ENCODE measurements around the gene CLEC4M.

Gene CLEC4M

DNA sequence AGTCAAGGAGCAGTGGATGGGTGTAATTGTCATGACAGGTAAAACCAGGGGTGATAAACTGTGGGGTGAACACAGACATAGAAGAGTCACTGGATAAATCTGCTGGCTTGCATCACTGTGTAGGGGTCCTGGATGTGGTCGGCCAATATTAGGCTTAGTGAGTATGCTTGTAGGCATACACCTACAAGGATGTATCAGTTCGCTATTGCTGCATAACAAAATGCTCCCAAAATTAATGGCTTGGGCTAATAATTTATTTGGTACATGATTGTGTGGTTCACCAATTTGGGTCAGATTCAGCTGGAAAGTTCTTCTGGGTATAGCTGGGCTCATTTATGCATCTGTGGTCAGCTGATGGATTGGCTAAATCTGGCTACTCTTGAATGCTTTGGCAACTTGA, 55.8 kb downstream of the CLEC4M start:
- Mint-ChIP-seq H3K4me1 (peaks cover 2% of the 10 kb centered on the region), H3K36me3 (ENCODE audit: low read depth) (no peaks in the 10 kb centered on the region), H3K4me3 (no peak overlapping the region), H3K9me3 (peaks cover 18% of the 10 kb centered on the region), H3K27me3 (ENCODE audit: low read depth) (peaks cover 36% of the 10 kb centered on the region), H3K27ac (no peak overlapping the region)
- TF ChIP-seq, protein P1, sequence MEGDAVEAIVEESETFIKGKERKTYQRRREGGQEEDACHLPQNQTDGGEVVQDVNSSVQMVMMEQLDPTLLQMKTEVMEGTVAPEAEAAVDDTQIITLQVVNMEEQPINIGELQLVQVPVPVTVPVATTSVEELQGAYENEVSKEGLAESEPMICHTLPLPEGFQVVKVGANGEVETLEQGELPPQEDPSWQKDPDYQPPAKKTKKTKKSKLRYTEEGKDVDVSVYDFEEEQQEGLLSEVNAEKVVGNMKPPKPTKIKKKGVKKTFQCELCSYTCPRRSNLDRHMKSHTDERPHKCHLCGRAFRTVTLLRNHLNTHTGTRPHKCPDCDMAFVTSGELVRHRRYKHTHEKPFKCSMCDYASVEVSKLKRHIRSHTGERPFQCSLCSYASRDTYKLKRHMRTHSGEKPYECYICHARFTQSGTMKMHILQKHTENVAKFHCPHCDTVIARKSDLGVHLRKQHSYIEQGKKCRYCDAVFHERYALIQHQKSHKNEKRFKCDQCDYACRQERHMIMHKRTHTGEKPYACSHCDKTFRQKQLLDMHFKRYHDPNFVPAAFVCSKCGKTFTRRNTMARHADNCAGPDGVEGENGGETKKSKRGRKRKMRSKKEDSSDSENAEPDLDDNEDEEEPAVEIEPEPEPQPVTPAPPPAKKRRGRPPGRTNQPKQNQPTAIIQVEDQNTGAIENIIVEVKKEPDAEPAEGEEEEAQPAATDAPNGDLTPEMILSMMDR (IDR thresholded peaks at IDR 0.05; ENCODE audit: unreplicated experiment in 3 of 3) = no peak
